ENCODE data around the gene DAPL1.
"Not testable (repeated sequence)": the region's sequence is repeated elsewhere in the genome, so short reads cannot be mapped to it uniquely, and the experiment has no call there.

DAPL1 gene

GRCh38 chr2:158860179-158860578 lies 65.1 kb downstream of the DAPL1 start:
- DNase-seq; in situ Hi-C loops (cut with MboI; ENCODE audit: low pct_unique_long_range_greater_than_20kb, low sequenced_read_pairs): not testable (repeated sequence)

- in situ Hi-C loops (cut with MboI; ENCODE audit: low pct_unique_long_range_greater_than_20kb, low sequenced_read_pairs) = not testable (repeated sequence)
These were observed 66.5 kb downstream of the DAPL1 start for GRCh38 chr2:158861626-158862025.

GRCh38 chr2:158865469-158865868 lies 70.4 kb downstream of the DAPL1 start:
- DNase-seq; in situ Hi-C loops (cut with MboI; ENCODE audit: low pct_unique_long_range_greater_than_20kb, low sequenced_read_pairs): not testable (repeated sequence)

More at GRCh38 chr2:158861626-158862025, 66.5 kb downstream of the DAPL1 start:
- DNase-seq = not testable (repeated sequence)
